Panc1 (cell line): ENCODE measurements around the gene WDR88. TPM values are rescaled to one million over a fixed set of nuclear protein-coding genes. Genes with fewer than 3 reads are reported as not detected.

Source experiments
- ATAC-seq: fragments of 200-7000 bp; cut with Tn5 transposase; 2 replicates; pipeline ENCODE4 v1.9.1; 2020; ENCODE audit warnings: mild to moderate bottlenecking, moderate library complexity
- BruUV-seq: library from RNA; stranded (reverse); fragments of 400-500 nt; replicated peaks from 2 replicates; lab custom pipeline; 2021; lab: Mats Ljungman, UMichigan
- CTCF ChIA-PET: fragments of 300-600 bp; sonication (Branson Sonifier 250); formaldehyde crosslinking; loops from one replicate; lab custom pipeline; 2022; ENCODE audit warnings: antibody characterized with exemption; lab: Charles Lee
- POLR2A ChIA-PET: fragments of 300-600 bp; sonication (Branson Sonifier 250); formaldehyde crosslinking; loops from one replicate; lab custom pipeline; 2022; ENCODE audit warnings: antibody characterized with exemption; lab: Charles Lee
- DNase-seq: peaks from one replicate; pipeline ENCODE4 v3.0.0-alpha.2; 2010; ENCODE audit warnings: low read depth, low spot score
- H3K27ac ChIP-seq: 2 replicates; pipeline ENCODE4 v1.5.1; 2011; ENCODE audit warnings: mild to moderate bottlenecking, low read length, inconsistent platforms
- H3K27me3 ChIP-seq: fragments of 200-500 bp; sonication (Bioruptor generic); 2 replicates; pipeline ENCODE4 v1.6.0; 2014; ENCODE audit warnings: low read length, inconsistent platforms; ENCODE audit not compliant: control insufficient read depth, insufficient read depth
- H3K36me3 ChIP-seq: fragments of 200-500 bp; sonication (Bioruptor generic); 2 replicates; pipeline ENCODE4 v1.5.1; 2014; ENCODE audit warnings: inconsistent platforms, mild to moderate bottlenecking, low read length, moderate library complexity; ENCODE audit not compliant: control insufficient read depth, insufficient read depth
- H3K4me1 ChIP-seq: 2 replicates; pipeline ENCODE4 v1.5.1; 2011; ENCODE audit warnings: inconsistent platforms, mild to moderate bottlenecking, low read length, moderate library complexity; ENCODE audit not compliant: control insufficient read depth, insufficient read depth
- H3K4me3 ChIP-seq, 2 experiments: 2 replicates each; pipeline ENCODE4 v1.5.1; 2011 to 2012; ENCODE audit warnings: low read depth in 2 of 2, low read length in 2 of 2, mild to moderate bottlenecking in 2 of 2, inconsistent platforms in 1 of 2, moderate library complexity in 1 of 2
- H3K9me3 ChIP-seq: fragments of 200-500 bp; sonication (Bioruptor generic); 2 replicates; pipeline ENCODE4 v1.5.1; 2014; ENCODE audit warnings: low read depth, mild to moderate bottlenecking, inconsistent platforms, low read length, moderate library complexity; ENCODE audit not compliant: control insufficient read depth, insufficient read depth
- POLR2AphosphoS5 ChIP-seq: IDR thresholded peaks from 2 replicates; pipeline ENCODE4 v1.6.1; 2012; ENCODE audit warnings: mild to moderate bottlenecking, low read depth, low read length, moderate library complexity
- SIN3A ChIP-seq: IDR thresholded peaks from 2 replicates; pipeline ENCODE4 v1.6.1; 2012; ENCODE audit warnings: low read depth, mild to moderate bottlenecking, low read length, moderate library complexity, borderline replicate concordance; ENCODE audit not compliant: insufficient read depth
- TCF7L2 ChIP-seq: IDR thresholded peaks from 2 replicates; pipeline ENCODE4 v1.6.1; 2011; ENCODE audit warnings: mild to moderate bottlenecking, low read depth, low read length, inconsistent platforms
- in situ Hi-C: cut with HindIII; loops from 2 replicates; pipeline ENCODE4 v1.10.0; 2016; ENCODE audit warnings: low sequenced_read_pairs, low pct_unique_long_range_greater_than_20kb
- intact Hi-C: fragments of 100-400 bp; cut with micrococcal nuclease; formaldehyde crosslinking; loops from one replicate; pipeline ENCODE4 v1.10.0; 2022; ENCODE audit not compliant: unreplicated experiment
- total RNA-seq: library from RNA; stranded (reverse); gene quantifications from one replicate; pipeline ENCODE4 v1.2.1, GENCODE V29; 2021; ENCODE audit not compliant: unreplicated experiment
- TF ChIP-seq, protein P1 (sequence below), 2 experiments: IDR thresholded peaks; 2 replicates each; pipeline ENCODE4 v1.6.1; 2011 to 2012; ENCODE audit warnings: low read depth in 2 of 2, control low read depth in 1 of 2, low read length in 1 of 2, mild to moderate bottlenecking in 1 of 2, moderate library complexity in 1 of 2; ENCODE audit not compliant: insufficient read depth in 1 of 2
- TF ChIP-seq, protein P2 (sequence below): fragments of 450-650 bp; IDR thresholded peaks from 2 replicates; pipeline ENCODE4 v1.5.1; 2017; ENCODE audit warnings: mild to moderate bottlenecking

WDR88 gene
- total RNA-seq, 1 experiment from 2014 or later, result 0.31 TPM

DNA sequence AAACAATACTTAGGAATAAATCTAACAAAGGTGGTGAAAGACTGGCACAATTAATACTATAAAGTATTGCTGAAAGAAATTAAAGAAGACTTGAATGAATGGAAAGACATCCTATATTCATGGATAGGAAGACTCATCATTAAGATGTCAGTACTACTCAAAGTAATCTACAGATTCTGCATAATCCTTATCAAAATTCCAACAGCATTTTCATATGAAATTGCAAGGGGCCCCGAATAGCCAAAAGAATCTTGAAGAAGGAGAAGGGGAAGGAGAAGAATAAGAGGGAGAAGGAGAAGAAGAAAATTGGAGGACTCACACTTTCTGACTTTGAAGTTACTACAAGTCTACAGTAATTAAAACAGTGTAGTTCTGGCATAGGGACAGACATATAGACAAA lies 36.6 kb downstream of the WDR88 start:
- TF ChIP-seq, protein P1, sequence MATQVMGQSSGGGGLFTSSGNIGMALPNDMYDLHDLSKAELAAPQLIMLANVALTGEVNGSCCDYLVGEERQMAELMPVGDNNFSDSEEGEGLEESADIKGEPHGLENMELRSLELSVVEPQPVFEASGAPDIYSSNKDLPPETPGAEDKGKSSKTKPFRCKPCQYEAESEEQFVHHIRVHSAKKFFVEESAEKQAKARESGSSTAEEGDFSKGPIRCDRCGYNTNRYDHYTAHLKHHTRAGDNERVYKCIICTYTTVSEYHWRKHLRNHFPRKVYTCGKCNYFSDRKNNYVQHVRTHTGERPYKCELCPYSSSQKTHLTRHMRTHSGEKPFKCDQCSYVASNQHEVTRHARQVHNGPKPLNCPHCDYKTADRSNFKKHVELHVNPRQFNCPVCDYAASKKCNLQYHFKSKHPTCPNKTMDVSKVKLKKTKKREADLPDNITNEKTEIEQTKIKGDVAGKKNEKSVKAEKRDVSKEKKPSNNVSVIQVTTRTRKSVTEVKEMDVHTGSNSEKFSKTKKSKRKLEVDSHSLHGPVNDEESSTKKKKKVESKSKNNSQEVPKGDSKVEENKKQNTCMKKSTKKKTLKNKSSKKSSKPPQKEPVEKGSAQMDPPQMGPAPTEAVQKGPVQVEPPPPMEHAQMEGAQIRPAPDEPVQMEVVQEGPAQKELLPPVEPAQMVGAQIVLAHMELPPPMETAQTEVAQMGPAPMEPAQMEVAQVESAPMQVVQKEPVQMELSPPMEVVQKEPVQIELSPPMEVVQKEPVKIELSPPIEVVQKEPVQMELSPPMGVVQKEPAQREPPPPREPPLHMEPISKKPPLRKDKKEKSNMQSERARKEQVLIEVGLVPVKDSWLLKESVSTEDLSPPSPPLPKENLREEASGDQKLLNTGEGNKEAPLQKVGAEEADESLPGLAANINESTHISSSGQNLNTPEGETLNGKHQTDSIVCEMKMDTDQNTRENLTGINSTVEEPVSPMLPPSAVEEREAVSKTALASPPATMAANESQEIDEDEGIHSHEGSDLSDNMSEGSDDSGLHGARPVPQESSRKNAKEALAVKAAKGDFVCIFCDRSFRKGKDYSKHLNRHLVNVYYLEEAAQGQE (IDR thresholded peaks at IDR 0.05; ENCODE audit: insufficient read depth in 1 of 2, low read depth in 2 of 2, low read length in 1 of 2), result no peak
- TF ChIP-seq SIN3A (no peak), POLR2AphosphoS5 (no peak), TCF7L2 (no peak)
- TF ChIP-seq, protein P2, sequence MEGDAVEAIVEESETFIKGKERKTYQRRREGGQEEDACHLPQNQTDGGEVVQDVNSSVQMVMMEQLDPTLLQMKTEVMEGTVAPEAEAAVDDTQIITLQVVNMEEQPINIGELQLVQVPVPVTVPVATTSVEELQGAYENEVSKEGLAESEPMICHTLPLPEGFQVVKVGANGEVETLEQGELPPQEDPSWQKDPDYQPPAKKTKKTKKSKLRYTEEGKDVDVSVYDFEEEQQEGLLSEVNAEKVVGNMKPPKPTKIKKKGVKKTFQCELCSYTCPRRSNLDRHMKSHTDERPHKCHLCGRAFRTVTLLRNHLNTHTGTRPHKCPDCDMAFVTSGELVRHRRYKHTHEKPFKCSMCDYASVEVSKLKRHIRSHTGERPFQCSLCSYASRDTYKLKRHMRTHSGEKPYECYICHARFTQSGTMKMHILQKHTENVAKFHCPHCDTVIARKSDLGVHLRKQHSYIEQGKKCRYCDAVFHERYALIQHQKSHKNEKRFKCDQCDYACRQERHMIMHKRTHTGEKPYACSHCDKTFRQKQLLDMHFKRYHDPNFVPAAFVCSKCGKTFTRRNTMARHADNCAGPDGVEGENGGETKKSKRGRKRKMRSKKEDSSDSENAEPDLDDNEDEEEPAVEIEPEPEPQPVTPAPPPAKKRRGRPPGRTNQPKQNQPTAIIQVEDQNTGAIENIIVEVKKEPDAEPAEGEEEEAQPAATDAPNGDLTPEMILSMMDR, result no peak
- Histone ChIP-seq H3K4me3 (no peak overlapping the region), H3K27ac (no peak overlapping the region), H3K4me1 (peaks cover 17% of the 10 kb centered on the region), H3K9me3 (no peaks in the 10 kb centered on the region; the same call in 1 of the 2 replicates), H3K27me3 (no peaks in the 10 kb centered on the region), H3K36me3 (no peaks in the 10 kb centered on the region)
- ATAC-seq (no peak), DNase-seq (no peak)
- no TSS peak for BruUV-seq
- intact Hi-C loops, result no loop called here
- ChIA-PET POLR2A (no interaction called here), CTCF (no interaction called here)
- in situ Hi-C loops, result no loop called here

DNA sequence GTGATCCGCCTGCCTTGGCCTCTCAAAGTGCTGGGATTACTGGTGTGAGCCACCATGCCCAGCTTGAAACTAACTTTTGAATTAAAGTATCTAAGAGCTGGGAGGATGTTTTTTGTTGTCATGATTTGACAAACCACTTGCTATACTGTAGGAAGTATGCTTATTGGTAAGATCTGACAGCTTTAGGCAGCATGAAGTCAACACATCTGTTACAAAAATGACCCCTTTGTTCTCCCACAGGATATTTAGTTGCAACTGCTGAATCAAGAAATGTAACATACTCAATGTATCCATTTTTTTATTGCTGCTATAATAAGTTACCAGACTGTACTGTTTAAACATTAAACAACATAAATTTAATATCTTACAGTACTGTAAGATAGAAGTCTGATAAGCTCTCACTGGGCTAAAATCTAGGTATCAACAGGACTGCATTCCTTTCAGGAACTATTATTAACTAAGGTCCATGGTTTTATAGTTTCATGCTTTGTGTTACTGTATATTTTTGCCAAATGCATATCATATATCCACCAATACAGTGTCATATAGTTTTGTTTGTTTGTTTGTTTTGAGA lies 39.4 kb downstream of the WDR88 start:
- ChIA-PET POLR2A (no interaction called here), CTCF (no interaction called here)
- in situ Hi-C loops, result no loop called here
- no peak for TF ChIP-seq SIN3A
- no TSS peak for BruUV-seq
- ATAC-seq (no peak), DNase-seq (no peak)
- Histone ChIP-seq H3K9me3 (no peaks in the 10 kb centered on the region; the same call in 1 of the 2 replicates), H3K27me3 (no peaks in the 10 kb centered on the region), H3K4me3 (no peak overlapping the region), H3K4me1 (peaks cover 36% of the 10 kb centered on the region), H3K36me3 (no peaks in the 10 kb centered on the region; the same call in 1 of the 2 replicates), H3K27ac (no peak overlapping the region)
- intact Hi-C loops, result no loop called here

GRCh38 chr19:33171916-33172359 lies 40.0 kb downstream of the WDR88 start:
- in situ Hi-C loops, result no loop called here
- H3K4me1 ChIP-seq, result peaks cover 36% of the 10 kb centered on the region
- H3K9me3 ChIP-seq, result no peaks in the 10 kb centered on the region; the same call in 1 of the 2 replicates
- ChIA-PET POLR2A (no interaction called here), CTCF (no interaction called here)
- no peak for ATAC-seq
- TF ChIP-seq, protein P2, result no peak
- TF ChIP-seq, protein P1 (IDR thresholded peaks at IDR 0.05; ENCODE audit: insufficient read depth in 1 of 2, low read depth in 2 of 2, low read length in 1 of 2), result no peak
- no peak for TF ChIP-seq POLR2AphosphoS5
- TF ChIP-seq TCF7L2, result no peak
- no peak for TF ChIP-seq SIN3A
- intact Hi-C loops, result no loop called here
- H3K27ac ChIP-seq, result no peak overlapping the region; the same call in 1 of the 2 replicates
- DNase-seq, result no peak
- no TSS peak for BruUV-seq
- H3K36me3 ChIP-seq, result no peaks in the 10 kb centered on the region; the same call in 1 of the 2 replicates
- H3K4me3 ChIP-seq, result no peak overlapping the region
- no peaks in the 10 kb centered on the region for H3K27me3 ChIP-seq
